ENCODE measurements around the gene CHCHD10.
A peak's percentile ranks its signal among the peaks of the same experiment; 100 is the strongest.

Gene CHCHD10

GRCh38 chr22:23777776-23778576, 10.2 kb upstream of the CHCHD10 start:
- Histone ChIP-seq H3K27ac (ENCODE audit: low read length) (no peak overlapping the region), H3K36me3 (ENCODE audit: insufficient read depth, low read depth, low read length) (no peaks in the 10 kb centered on the region), H3K4me1 (ENCODE audit: insufficient read depth, low read length) (peaks cover 3% of the 10 kb centered on the region; the same call in 1 of the 2 replicates), H3K9ac (ENCODE audit: low read depth, low read length) (no peak overlapping the region), H3K9me3 (ENCODE audit: insufficient read depth, low read depth, low read length) (no peaks in the 10 kb centered on the region), H3K27me3 (ENCODE audit: insufficient read depth, low read length) (peaks cover 30% of the 10 kb centered on the region), H3K4me3 (ENCODE audit: low read length) (no peak overlapping the region)

- H3K4me1 ChIP-seq (ENCODE audit: insufficient read depth, low read length), result peaks cover 6% of the 10 kb centered on the region; the same call in 1 of the 2 replicates
- H3K9ac ChIP-seq (ENCODE audit: low read depth, low read length), result no peak overlapping the region
- no peak overlapping the region for H3K4me3 ChIP-seq (ENCODE audit: low read length)
- no peaks in the 10 kb centered on the region for H3K9me3 ChIP-seq (ENCODE audit: insufficient read depth, low read depth, low read length)
- no peak overlapping the region for H3K27ac ChIP-seq (ENCODE audit: low read length)
- peaks cover 32% of the 10 kb centered on the region for H3K27me3 ChIP-seq (ENCODE audit: insufficient read depth, low read length)
- no peaks in the 10 kb centered on the region for H3K36me3 ChIP-seq (ENCODE audit: insufficient read depth, low read depth, low read length)
These were observed 8.1 kb upstream of the CHCHD10 start for GRCh38 chr22:23775779-23776375.

- Histone ChIP-seq H3K27ac (ENCODE audit: low read length) (no peak overlapping the region), H3K36me3 (ENCODE audit: insufficient read depth, low read depth, low read length) (no peaks in the 10 kb centered on the region), H3K4me3 (ENCODE audit: low read length) (no peak overlapping the region), H3K9me3 (ENCODE audit: insufficient read depth, low read depth, low read length) (no peaks in the 10 kb centered on the region), H3K27me3 (ENCODE audit: insufficient read depth, low read length) (peaks cover 32% of the 10 kb centered on the region), H3K4me1 (ENCODE audit: insufficient read depth, low read length) (peaks cover 6% of the 10 kb centered on the region; the same call in 1 of the 2 replicates), H3K9ac (ENCODE audit: low read depth, low read length) (no peak overlapping the region)
These were observed 7.2 kb upstream of the CHCHD10 start for GRCh38 chr22:23774922-23775436.

GRCh38 chr22:23774114-23774921, 6.5 kb upstream of the CHCHD10 start:
- H3K4me1 ChIP-seq (ENCODE audit: insufficient read depth, low read length), result peaks cover 6% of the 10 kb centered on the region; the same call in 1 of the 2 replicates
- H3K4me3 ChIP-seq (ENCODE audit: low read length), result no peak overlapping the region
- no peak overlapping the region for H3K27ac ChIP-seq (ENCODE audit: low read length)

GRCh38 chr22:23773483-23774113, 5.8 kb upstream of the CHCHD10 start:
- no peaks in the 10 kb centered on the region for H3K36me3 ChIP-seq (ENCODE audit: insufficient read depth, low read depth, low read length)
- H3K27ac ChIP-seq (ENCODE audit: low read length), result no peak overlapping the region
- H3K9me3 ChIP-seq (ENCODE audit: insufficient read depth, low read depth, low read length), result no peaks in the 10 kb centered on the region
- peak overlapping the region; percentile 67 for H3K4me3 ChIP-seq (ENCODE audit: low read length)
- H3K4me1 ChIP-seq (ENCODE audit: insufficient read depth, low read length), result peaks cover 6% of the 10 kb centered on the region; the same call in 1 of the 2 replicates
- H3K27me3 ChIP-seq (ENCODE audit: insufficient read depth, low read length), result peaks cover 45% of the 10 kb centered on the region
- peak overlapping the region; percentile 29; the same call in 1 of the 2 replicates for H3K9ac ChIP-seq (ENCODE audit: low read depth, low read length)

More at GRCh38 chr22:23774114-23774921, 6.5 kb upstream of the CHCHD10 start:
- Histone ChIP-seq H3K27me3 (ENCODE audit: insufficient read depth, low read length) (peaks cover 38% of the 10 kb centered on the region), H3K9me3 (ENCODE audit: insufficient read depth, low read depth, low read length) (no peaks in the 10 kb centered on the region), H3K9ac (ENCODE audit: low read depth, low read length) (no peak overlapping the region), H3K36me3 (ENCODE audit: insufficient read depth, low read depth, low read length) (no peaks in the 10 kb centered on the region)

- peaks cover 6% of the 10 kb centered on the region; the same call in 1 of the 2 replicates for H3K4me1 ChIP-seq (ENCODE audit: insufficient read depth, low read length)
- H3K9ac ChIP-seq (ENCODE audit: low read depth, low read length), result peak within 1 kb of the TSS; percentile 56; the same call in 1 of the 2 replicates
These were observed 5.1 kb upstream of the CHCHD10 start, which contains the start of gene MMP11 for GRCh38 chr22:23772649-23773473. TSS of gene MMP11 (plus strand) at chr22:23772849. CDS start at chr22:23772871, 22 bp downstream.

GRCh38 chr22:23772315-23772648, 4.5 kb upstream of the CHCHD10 start:
- peaks cover 48% of the 10 kb centered on the region for H3K27me3 ChIP-seq (ENCODE audit: insufficient read depth, low read length)
- peak overlapping the region; percentile 64 for H3K4me3 ChIP-seq (ENCODE audit: low read length)
- no peaks in the 10 kb centered on the region for H3K9me3 ChIP-seq (ENCODE audit: insufficient read depth, low read depth, low read length)
- no peaks in the 10 kb centered on the region for H3K36me3 ChIP-seq (ENCODE audit: insufficient read depth, low read depth, low read length)
- H3K27ac ChIP-seq (ENCODE audit: low read length), result no peak overlapping the region
- peaks cover 6% of the 10 kb centered on the region; the same call in 1 of the 2 replicates for H3K4me1 ChIP-seq (ENCODE audit: insufficient read depth, low read length)
- peak overlapping the region; percentile 56; the same call in 1 of the 2 replicates for H3K9ac ChIP-seq (ENCODE audit: low read depth, low read length)

More at GRCh38 chr22:23772649-23773473, 5.1 kb upstream of the CHCHD10 start, which contains the start of gene MMP11:
- Histone ChIP-seq H3K27me3 (ENCODE audit: insufficient read depth, low read length) (peaks cover 48% of the 10 kb centered on the region), H3K9me3 (ENCODE audit: insufficient read depth, low read depth, low read length) (no peaks in the 10 kb centered on the region), H3K27ac (ENCODE audit: low read length) (no peak within 1 kb of the TSS), H3K4me3 (ENCODE audit: low read length) (peak within 1 kb of the TSS; percentile 67), H3K36me3 (ENCODE audit: insufficient read depth, low read depth, low read length) (no peaks in the 10 kb centered on the region)

GRCh38 chr22:23769321-23769965, 1.7 kb upstream of the CHCHD10 start:
- H3K9me3 ChIP-seq (ENCODE audit: insufficient read depth, low read depth, low read length), result no peaks in the 10 kb centered on the region
- H3K36me3 ChIP-seq (ENCODE audit: insufficient read depth, low read depth, low read length), result peaks cover 12% of the 10 kb centered on the region
- H3K27me3 ChIP-seq (ENCODE audit: insufficient read depth, low read length), result peaks cover 32% of the 10 kb centered on the region
- no peak overlapping the region for H3K27ac ChIP-seq (ENCODE audit: low read length)
- H3K4me3 ChIP-seq (ENCODE audit: low read length), result no peak overlapping the region
- H3K9ac ChIP-seq (ENCODE audit: low read depth, low read length), result no peak overlapping the region
- H3K4me1 ChIP-seq (ENCODE audit: insufficient read depth, low read length), result peaks cover 6% of the 10 kb centered on the region; the same call in 1 of the 2 replicates

- peaks cover 16% of the 10 kb centered on the region for H3K27me3 ChIP-seq (ENCODE audit: insufficient read depth, low read length)
- H3K4me1 ChIP-seq (ENCODE audit: insufficient read depth, low read length), result peaks cover 11% of the 10 kb centered on the region; the same call in 1 of the 2 replicates
- peak overlapping the region; percentile 67; the same call in 1 of the 2 replicates for H3K9ac ChIP-seq (ENCODE audit: low read depth, low read length)
- peaks cover 12% of the 10 kb centered on the region for H3K36me3 ChIP-seq (ENCODE audit: insufficient read depth, low read depth, low read length)
- no peak overlapping the region for H3K27ac ChIP-seq (ENCODE audit: low read length)
- peak overlapping the region; percentile 73 for H3K4me3 ChIP-seq (ENCODE audit: low read length)
- no peaks in the 10 kb centered on the region for H3K9me3 ChIP-seq (ENCODE audit: insufficient read depth, low read depth, low read length)
These were observed 484 bp downstream of the CHCHD10 start for GRCh38 chr22:23767303-23767672.
